Breast epithelium (tissue), 4 donors: ENCODE results near the gene FOSL1. TPM values are rescaled to one million over a fixed set of nuclear protein-coding genes. Genes with fewer than 3 reads are reported as not detected.
A peak's percentile ranks its signal among the peaks of the same experiment; 100 is the strongest.

Experiments used
- DNase-seq, 2 donors: peaks; one replicate each; pipeline ENCODE4 v3.0.0-alpha.2; 2019; ENCODE audit warnings: low spot score in 2 of 2
- H3K27ac ChIP-seq, 2 donors: fragments of 200-600 bp; sonication (generic) in 1 of 2; one replicate each; pipeline ENCODE4 v1.5.1; 2016 to 2019; ENCODE audit warnings: mild to moderate bottlenecking in 1 of 2
- H3K27me3 ChIP-seq, 2 donors: fragments of 200-600 bp; sonication (generic) in 1 of 2; one replicate each; pipeline versions ENCODE4 v1.5.1 to v1.6.0; 2017 to 2019; ENCODE audit warnings: control low read depth in 1 of 2, mild to moderate bottlenecking in 1 of 2
- H3K36me3 ChIP-seq: fragments of 200-600 bp; one replicate; pipeline ENCODE4 v1.5.1; 2019
- H3K4me1 ChIP-seq, 2 donors: fragments of 200-600 bp; sonication (generic); one replicate each; pipeline ENCODE4 v1.5.1; 2016 to 2019; ENCODE audit warnings: control low read depth in 1 of 2
- H3K4me3 ChIP-seq, 3 donors: fragments of 200-600 bp; sonication (generic); 1 replicate in 2 of 3; 2 replicates in 1 of 3; pipeline ENCODE4 v1.5.1; 2016 to 2019; ENCODE audit warnings: mild to moderate bottlenecking in 3 of 3, moderate library complexity in 2 of 3
- H3K9me3 ChIP-seq, 2 donors: fragments of 200-600 bp; sonication (generic) in 1 of 2; one replicate each; pipeline ENCODE4 v1.5.1; 2016 to 2019; ENCODE audit warnings: control low read depth in 1 of 2
- CTCF ChIP-seq, 3 donors: fragments of 450-650 bp; IDR thresholded peaks; one replicate each; pipeline ENCODE4 v1.5.1; 2016 to 2017; ENCODE audit warnings: antibody characterized with exemption in 3 of 3, mild to moderate bottlenecking in 3 of 3, moderate library complexity in 3 of 3
- POLR2A ChIP-seq: fragments of 450-650 bp; IDR thresholded peaks from one replicate; pipeline ENCODE4 v1.6.1; 2016; ENCODE audit warnings: antibody characterized with exemption, mild to moderate bottlenecking, moderate library complexity
- POLR2AphosphoS5 ChIP-seq, 3 donors: sonication (generic); formaldehyde crosslinking; IDR thresholded peaks; one replicate each; pipeline ENCODE4 v1.6.1; 2017; ENCODE audit warnings: antibody characterized with exemption in 3 of 3
- intact Hi-C: fragments of 100-400 bp; cut with DNase I; formaldehyde crosslinking; loops from one replicate; pipeline ENCODE4 v1.15.1; 2023; ENCODE audit warnings: low total_unique reads
- total RNA-seq, 3 donors: library from RNA; depleted of rRNA; stranded (reverse); fragments of >200 nt; gene quantifications; one replicate each; pipeline ENCODE4 v1.1.0, GENCODE V29; 2016

FOSL1 gene
- total RNA-seq, 3 donors from 2014 or later = 2.4 to 17.0 (median 7.2) TPM

- H3K4me1 ChIP-seq = peaks cover 9 to 29% of the 10 kb centered on the region in 2 donors
Measured at GRCh38 chr11:65916391-65916790, 16.2 kb upstream of the FOSL1 start.

GRCh38 chr11:65915821-65916251, 15.6 kb upstream of the FOSL1 start:
- H3K4me1 ChIP-seq = peaks cover 9 to 27% of the 10 kb centered on the region in 2 donors
- peak; percentile 70 to 79 for DNase-seq
- H3K27me3 ChIP-seq = no peaks in the 10 kb centered on the region
- peak overlapping the region; percentile 94 to 99 for H3K27ac ChIP-seq
- peak overlapping the region in 1 of 3 donors; percentile 48 for H3K4me3 ChIP-seq
- no peaks in the 10 kb centered on the region for H3K9me3 ChIP-seq
- intact Hi-C loops = no loop called here
- H3K36me3 ChIP-seq = no peaks in the 10 kb centered on the region
- peak; percentile 42 to 92 (median 65) for TF ChIP-seq POLR2AphosphoS5 (IDR thresholded peaks at IDR 0.05)
- TF ChIP-seq CTCF (IDR thresholded peaks at IDR 0.05) = no peak

More at GRCh38 chr11:65916391-65916790, 16.2 kb upstream of the FOSL1 start:
- H3K27me3 ChIP-seq = no peaks in the 10 kb centered on the region
- TF ChIP-seq POLR2A = no peak
- no peak for TF ChIP-seq POLR2AphosphoS5 (IDR thresholded peaks at IDR 0.05)
- no peak for TF ChIP-seq CTCF (IDR thresholded peaks at IDR 0.05)
- no peaks in the 10 kb centered on the region for H3K9me3 ChIP-seq
- no peaks in the 10 kb centered on the region for H3K36me3 ChIP-seq
- peak overlapping the region; percentile 94 to 99 for H3K27ac ChIP-seq
- DNase-seq = no peak
- intact Hi-C loops = no loop called here
- H3K4me3 ChIP-seq = peak overlapping the region in 1 of 3 donors; percentile 48

DNA sequence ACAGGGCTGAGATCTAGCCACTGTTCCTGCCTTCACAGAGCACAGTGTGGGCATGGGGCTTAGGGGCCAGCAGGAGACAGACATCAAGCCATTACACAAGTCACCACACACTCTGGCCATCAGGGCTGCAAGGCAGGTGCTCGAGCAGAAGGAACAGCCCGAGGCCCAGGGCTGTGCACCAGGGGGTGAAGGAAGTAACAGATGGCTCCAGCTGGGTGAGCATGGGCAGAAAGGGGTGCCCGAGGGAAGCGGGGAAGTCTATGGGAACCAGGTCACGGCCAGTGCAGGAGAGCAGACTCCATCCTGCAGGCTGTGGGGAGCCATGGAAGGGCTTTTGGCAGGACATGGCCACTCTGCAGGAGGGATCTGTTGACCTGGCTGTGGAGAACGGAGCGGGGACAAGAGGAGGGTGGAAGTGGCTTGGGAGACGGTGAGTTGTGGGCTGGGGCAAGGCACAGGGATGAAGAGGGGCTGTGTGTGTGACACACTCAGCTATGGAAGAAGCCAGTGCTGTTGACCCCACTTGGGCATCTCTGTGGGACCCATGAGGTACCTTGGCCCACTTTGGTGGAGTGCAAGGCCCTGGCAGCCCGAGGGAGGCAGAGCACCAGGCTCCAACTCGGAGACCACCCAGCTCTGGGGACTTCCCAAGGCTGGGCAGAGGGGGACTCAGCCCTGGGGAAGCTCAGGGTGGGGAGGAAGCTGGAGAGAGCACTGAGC, 15.1 kb upstream of the FOSL1 start:
- no peak for DNase-seq
- H3K4me1 ChIP-seq = peaks cover 9 to 21% of the 10 kb centered on the region in 2 donors
- H3K4me3 ChIP-seq = peak overlapping the region in 1 of 3 donors; percentile 48
- H3K27me3 ChIP-seq = no peaks in the 10 kb centered on the region
- no peaks in the 10 kb centered on the region for H3K36me3 ChIP-seq
- peak overlapping the region; percentile 94 to 99 for H3K27ac ChIP-seq
- TF ChIP-seq POLR2A (no peak), CTCF (IDR thresholded peaks at IDR 0.05) (no peak), POLR2AphosphoS5 (IDR thresholded peaks at IDR 0.05) (no peak)
- H3K9me3 ChIP-seq = no peaks in the 10 kb centered on the region
- intact Hi-C loops = no loop called here

- Histone ChIP-seq H3K36me3 (no peaks in the 10 kb centered on the region), H3K27ac (peak overlapping the region in 1 of 2 donors; percentile 12), H3K4me3 (no peak overlapping the region), H3K9me3 (no peaks in the 10 kb centered on the region), H3K27me3 (no peaks in the 10 kb centered on the region), H3K4me1 (peaks cover 9 to 19% of the 10 kb centered on the region in 2 donors)
- TF ChIP-seq CTCF (IDR thresholded peaks at IDR 0.05) = no peak
- TF ChIP-seq POLR2A = no peak
- TF ChIP-seq POLR2AphosphoS5 (IDR thresholded peaks at IDR 0.05) = no peak
- intact Hi-C loops = no loop called here
- DNase-seq = no peak
Measured at GRCh38 chr11:65912845-65913244, 12.7 kb upstream of the FOSL1 start.
